ENCODE measurements around the gene KCNJ10.

The KCNJ10 gene

GRCh38 chr1:160032165-160032820 is 37.7 kb downstream of the KCNJ10 start:
- peak overlapping the region; percentile 71 for H3K27ac Mint-ChIP-seq
- H3K4me3 Mint-ChIP-seq: peak overlapping the region; percentile 95
- DNase-seq: no peak
- peaks cover 37% of the 10 kb centered on the region for H3K27me3 Mint-ChIP-seq (ENCODE audit: low read depth, poor library complexity)
- peaks cover 30% of the 10 kb centered on the region for H3K4me1 Mint-ChIP-seq
- peaks cover 5% of the 10 kb centered on the region for H3K36me3 Mint-ChIP-seq (ENCODE audit: low read depth)
- no peaks in the 10 kb centered on the region for H3K9me3 Mint-ChIP-seq
- no peak for TF ChIP-seq CTCF (IDR thresholded peaks at IDR 0.05)

GRCh38 chr1:160031365-160032164 is 38.4 kb downstream of the KCNJ10 start, which contains the start of gene PIGM:
TSS of gene PIGM (minus strand) at chr1:160031990. CDS start at chr1:160031739, 251 bp downstream.
- peaks cover 9% of the 10 kb centered on the region for H3K36me3 Mint-ChIP-seq (ENCODE audit: low read depth)
- no peaks in the 10 kb centered on the region for H3K9me3 Mint-ChIP-seq
- peaks cover 30% of the 10 kb centered on the region for H3K4me1 Mint-ChIP-seq
- peak; percentile 96 for DNase-seq
- peak within 1 kb of the TSS; percentile 95 for H3K4me3 Mint-ChIP-seq
- H3K27ac Mint-ChIP-seq: peak within 1 kb of the TSS; percentile 71
- no peak for TF ChIP-seq CTCF (IDR thresholded peaks at IDR 0.05)
- H3K27me3 Mint-ChIP-seq (ENCODE audit: low read depth, poor library complexity): peaks cover 32% of the 10 kb centered on the region

GRCh38 chr1:160030657-160031364 is 39.1 kb downstream of the KCNJ10 start:
- no peak for TF ChIP-seq CTCF (IDR thresholded peaks at IDR 0.05)
- Mint-ChIP-seq H3K4me1 (peaks cover 30% of the 10 kb centered on the region), H3K4me3 (peak overlapping the region; percentile 95), H3K36me3 (ENCODE audit: low read depth) (peaks cover 9% of the 10 kb centered on the region), H3K27ac (no peak overlapping the region), H3K9me3 (no peaks in the 10 kb centered on the region), H3K27me3 (ENCODE audit: low read depth, poor library complexity) (peaks cover 27% of the 10 kb centered on the region)
- no peak for DNase-seq

GRCh38 chr1:160028426-160028825 is 41.5 kb downstream of the KCNJ10 start:
- Mint-ChIP-seq H3K27ac (no peak overlapping the region), H3K4me1 (peaks cover 30% of the 10 kb centered on the region), H3K9me3 (no peaks in the 10 kb centered on the region), H3K4me3 (no peak overlapping the region), H3K27me3 (ENCODE audit: low read depth, poor library complexity) (peaks cover 20% of the 10 kb centered on the region), H3K36me3 (ENCODE audit: low read depth) (peaks cover 9% of the 10 kb centered on the region)
- no peak for TF ChIP-seq CTCF (IDR thresholded peaks at IDR 0.05)
- DNase-seq: no peak

- no peak overlapping the region for H3K27ac Mint-ChIP-seq
- no peak for DNase-seq
Observed at GRCh38 chr1:160025314-160025713, 44.6 kb downstream of the KCNJ10 start.

More at GRCh38 chr1:160025314-160025713, 44.6 kb downstream of the KCNJ10 start:
- peaks cover 7% of the 10 kb centered on the region for H3K4me1 Mint-ChIP-seq
- no peak overlapping the region for H3K4me3 Mint-ChIP-seq
- no peaks in the 10 kb centered on the region for H3K9me3 Mint-ChIP-seq
- peaks cover 38% of the 10 kb centered on the region for H3K27me3 Mint-ChIP-seq (ENCODE audit: low read depth, poor library complexity)
- TF ChIP-seq CTCF (IDR thresholded peaks at IDR 0.05): no peak
- peaks cover 9% of the 10 kb centered on the region for H3K36me3 Mint-ChIP-seq (ENCODE audit: low read depth)

Data from nephron progenitor cell (in vitro differentiated cells).